Breast epithelium (tissue), 3 donors: Measurements from ENCODE around the gene ARMC9.

Source experiments
- CTCF ChIP-seq, 3 donors: fragments of 450-650 bp; IDR thresholded peaks; one replicate each; pipeline ENCODE4 v1.5.1; 2016 to 2017; ENCODE audit warnings: antibody characterized with exemption in 3 of 3, mild to moderate bottlenecking in 3 of 3, moderate library complexity in 3 of 3
- POLR2AphosphoS5 ChIP-seq, 3 donors: sonication (generic); formaldehyde crosslinking; IDR thresholded peaks; one replicate each; pipeline ENCODE4 v1.6.1; 2017; ENCODE audit warnings: antibody characterized with exemption in 3 of 3

GRCh38 chr2:231159306-231159705, 39.1 kb upstream of the ARMC9 start:
- TF ChIP-seq CTCF (IDR thresholded peaks at IDR 0.05) (no peak), POLR2AphosphoS5 (IDR thresholded peaks at IDR 0.05) (no peak)
